ENCODE data around the gene FAM217A. TPM values are rescaled to one million over a fixed set of nuclear protein-coding genes. Genes with fewer than 3 reads are reported as not detected.

The FAM217A gene
- total RNA-seq, 1 donor from 2014 or later, result not detected

DNA sequence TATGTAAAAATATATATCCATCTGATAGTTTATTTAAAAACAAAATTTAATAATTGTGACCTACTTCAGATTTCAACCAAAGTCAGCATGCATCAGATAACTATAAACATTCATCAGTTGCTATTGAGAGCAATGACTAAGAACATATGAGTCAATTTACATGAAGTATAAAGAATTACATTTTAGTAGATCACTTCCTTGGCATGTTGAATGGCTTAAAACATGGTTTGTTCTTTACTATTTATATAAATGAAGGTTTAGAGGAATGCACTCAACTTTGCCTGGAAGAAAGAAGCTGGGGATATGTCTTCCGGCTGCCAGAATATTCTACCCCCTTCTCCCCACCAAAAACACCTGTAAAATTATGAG, 6.4 kb upstream of the FAM217A start:
- Mint-ChIP-seq H3K9me3 (no peaks in the 10 kb centered on the region), H3K27ac (no peak overlapping the region), H3K4me1 (ENCODE audit: unreplicated experiment) (peaks cover 6% of the 10 kb centered on the region), H3K4me3 (no peak overlapping the region), H3K27me3 (no peaks in the 10 kb centered on the region), H3K36me3 (no peaks in the 10 kb centered on the region)
- DNase-seq (ENCODE audit: extremely low spot score, unreplicated experiment), result no peak
- TF ChIP-seq, protein P1, sequence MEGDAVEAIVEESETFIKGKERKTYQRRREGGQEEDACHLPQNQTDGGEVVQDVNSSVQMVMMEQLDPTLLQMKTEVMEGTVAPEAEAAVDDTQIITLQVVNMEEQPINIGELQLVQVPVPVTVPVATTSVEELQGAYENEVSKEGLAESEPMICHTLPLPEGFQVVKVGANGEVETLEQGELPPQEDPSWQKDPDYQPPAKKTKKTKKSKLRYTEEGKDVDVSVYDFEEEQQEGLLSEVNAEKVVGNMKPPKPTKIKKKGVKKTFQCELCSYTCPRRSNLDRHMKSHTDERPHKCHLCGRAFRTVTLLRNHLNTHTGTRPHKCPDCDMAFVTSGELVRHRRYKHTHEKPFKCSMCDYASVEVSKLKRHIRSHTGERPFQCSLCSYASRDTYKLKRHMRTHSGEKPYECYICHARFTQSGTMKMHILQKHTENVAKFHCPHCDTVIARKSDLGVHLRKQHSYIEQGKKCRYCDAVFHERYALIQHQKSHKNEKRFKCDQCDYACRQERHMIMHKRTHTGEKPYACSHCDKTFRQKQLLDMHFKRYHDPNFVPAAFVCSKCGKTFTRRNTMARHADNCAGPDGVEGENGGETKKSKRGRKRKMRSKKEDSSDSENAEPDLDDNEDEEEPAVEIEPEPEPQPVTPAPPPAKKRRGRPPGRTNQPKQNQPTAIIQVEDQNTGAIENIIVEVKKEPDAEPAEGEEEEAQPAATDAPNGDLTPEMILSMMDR (conservative IDR thresholded peaks at IDR 0.05), result no peak

DNA sequence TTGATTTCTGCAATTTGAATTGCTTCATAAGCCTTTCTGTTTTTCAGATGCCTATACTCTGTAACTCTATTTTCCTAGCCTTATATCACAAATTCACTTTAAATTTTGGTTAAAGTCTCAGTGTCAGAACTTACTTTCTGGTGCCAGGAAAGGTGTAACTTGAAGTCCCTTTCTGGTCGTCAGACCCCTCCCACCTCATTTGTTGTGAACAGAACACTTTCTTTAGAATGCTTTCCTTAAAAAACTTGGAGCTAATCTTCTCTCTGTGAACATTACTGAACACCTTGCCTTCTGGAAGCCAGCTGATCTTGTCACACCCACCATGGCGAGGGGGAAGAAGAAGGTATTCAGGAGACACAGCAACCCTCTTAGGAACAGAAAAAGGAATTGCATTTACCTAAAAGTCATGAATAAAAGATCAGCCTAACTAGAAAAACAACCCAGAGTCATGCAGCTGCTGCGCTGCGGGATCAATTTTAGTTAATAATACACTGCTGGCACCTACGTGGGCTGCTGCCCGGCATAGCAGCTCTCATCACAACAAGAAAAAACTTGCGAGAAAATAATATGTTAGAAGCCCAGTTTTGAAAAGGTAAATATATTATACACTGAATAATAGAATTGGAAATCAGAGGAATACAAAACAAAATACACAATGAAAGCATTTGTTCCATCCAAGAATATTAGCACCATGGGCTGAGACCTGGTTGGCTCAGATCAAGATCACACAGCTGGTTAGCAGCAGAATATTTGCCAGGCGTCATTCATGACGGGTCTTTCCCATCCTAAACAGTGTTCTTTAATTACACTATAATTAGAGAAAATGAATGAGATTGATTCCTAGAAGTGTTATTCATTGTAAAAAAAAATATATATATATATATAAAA, 5.8 kb upstream of the FAM217A start:
- Mint-ChIP-seq H3K27me3 (no peaks in the 10 kb centered on the region), H3K9me3 (no peaks in the 10 kb centered on the region), H3K36me3 (no peaks in the 10 kb centered on the region), H3K4me1 (ENCODE audit: unreplicated experiment) (peaks cover 6% of the 10 kb centered on the region), H3K27ac (peak overlapping the region; percentile 48), H3K4me3 (peak overlapping the region; percentile 27)
- DNase-seq (ENCODE audit: extremely low spot score, unreplicated experiment), result no peak
- TF ChIP-seq, protein P1 (conservative IDR thresholded peaks at IDR 0.05), result no peak

DNA sequence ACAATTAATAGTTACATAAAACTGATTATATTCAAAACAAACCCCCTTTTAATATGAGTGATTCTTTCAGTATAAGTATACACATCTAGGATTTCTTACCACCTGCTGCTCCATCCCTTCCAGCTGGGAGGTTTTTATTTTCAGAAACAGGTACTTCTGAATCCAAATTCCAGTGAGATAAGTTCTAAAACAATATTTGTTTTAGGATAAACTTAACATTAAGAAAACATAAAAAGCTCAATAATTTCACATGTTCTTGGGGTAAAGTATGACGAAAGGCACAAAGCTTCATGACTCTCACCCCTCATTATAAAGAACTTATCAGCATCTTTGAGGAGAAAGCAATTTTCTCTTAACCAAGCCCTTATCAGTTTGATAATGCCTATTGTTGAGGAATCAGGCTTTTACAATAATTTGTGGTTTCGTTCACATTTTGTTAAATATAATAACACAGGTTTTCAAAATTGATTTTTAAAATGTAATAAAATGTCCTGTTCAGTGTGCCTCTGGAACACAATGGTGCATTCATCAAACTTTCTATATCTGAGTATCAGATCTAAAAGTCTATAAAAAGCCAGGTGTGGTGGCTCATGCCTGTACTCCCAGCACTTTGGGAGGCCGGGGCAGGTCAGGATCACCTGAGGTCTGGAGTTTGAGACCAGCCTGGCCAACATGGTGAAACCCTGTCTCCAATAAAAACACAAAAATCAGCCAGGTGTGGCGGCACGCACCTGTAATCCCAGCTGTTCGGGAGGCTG, 4.3 kb downstream of the FAM217A start:
- DNase-seq (ENCODE audit: extremely low spot score, unreplicated experiment), result no peak
- Mint-ChIP-seq H3K9me3 (no peaks in the 10 kb centered on the region), H3K4me3 (no peak overlapping the region), H3K4me1 (ENCODE audit: unreplicated experiment) (no peaks in the 10 kb centered on the region), H3K27ac (no peak overlapping the region), H3K36me3 (no peaks in the 10 kb centered on the region), H3K27me3 (no peaks in the 10 kb centered on the region)
- TF ChIP-seq, protein P1 (conservative IDR thresholded peaks at IDR 0.05), result no peak

DNA sequence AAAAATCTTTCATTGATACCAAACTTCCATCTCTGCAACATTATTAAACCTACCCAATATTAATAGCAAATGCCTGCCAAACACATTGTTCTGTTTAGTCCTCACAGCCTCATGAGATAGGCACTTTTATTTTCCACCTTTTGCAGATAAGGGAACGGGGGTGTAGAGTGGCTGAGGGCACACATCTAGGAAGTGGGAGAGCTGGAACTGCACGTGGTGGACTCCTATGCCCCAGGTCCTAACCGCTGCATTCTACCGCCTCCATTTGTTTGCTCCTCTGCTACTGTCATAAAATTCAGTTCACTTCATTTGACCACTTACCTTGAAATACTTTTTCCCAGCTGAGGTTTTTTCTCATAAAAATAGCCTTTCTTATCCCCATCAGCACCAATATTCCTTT, 7.6 kb downstream of the FAM217A start:
- Mint-ChIP-seq H3K27ac (no peak overlapping the region), H3K36me3 (no peaks in the 10 kb centered on the region), H3K4me3 (no peak overlapping the region), H3K9me3 (no peaks in the 10 kb centered on the region), H3K4me1 (ENCODE audit: unreplicated experiment) (no peaks in the 10 kb centered on the region), H3K27me3 (no peaks in the 10 kb centered on the region)
- TF ChIP-seq, protein P1 (conservative IDR thresholded peaks at IDR 0.05), result no peak
- DNase-seq (ENCODE audit: extremely low spot score, unreplicated experiment), result no peak

DNA sequence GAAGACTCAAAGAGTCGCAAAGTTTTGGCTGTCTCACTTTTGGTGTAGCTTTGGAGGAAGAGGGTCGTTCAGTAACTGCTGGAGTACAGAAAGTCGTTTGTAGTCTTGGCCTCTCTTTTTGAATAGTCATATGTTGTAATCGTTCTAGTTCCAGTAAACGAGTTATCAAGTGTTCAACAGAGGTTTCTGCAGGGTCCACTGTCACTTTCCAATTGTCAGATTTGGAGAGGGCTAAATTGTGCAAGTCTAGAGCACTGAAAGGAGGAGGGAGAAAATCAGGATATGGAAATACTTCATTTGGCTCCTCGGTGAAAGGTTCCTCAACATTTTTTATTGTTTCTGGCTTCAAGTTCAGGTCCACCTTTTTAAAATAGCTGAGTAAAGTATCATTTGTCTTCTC, 9.7 kb downstream of the FAM217A start:
- TF ChIP-seq, protein P1 (conservative IDR thresholded peaks at IDR 0.05), result no peak
- Mint-ChIP-seq H3K36me3 (peaks cover 15% of the 10 kb centered on the region), H3K9me3 (no peaks in the 10 kb centered on the region), H3K27me3 (no peaks in the 10 kb centered on the region), H3K4me1 (ENCODE audit: unreplicated experiment) (no peaks in the 10 kb centered on the region), H3K27ac (no peak overlapping the region), H3K4me3 (no peak overlapping the region)
- DNase-seq (ENCODE audit: extremely low spot score, unreplicated experiment), result no peak
